Activated naive CD4-positive, alpha-beta T cell treated with anti-CD3 and anti-CD28 coated beads, Interleukin-2, amount 50 U/mL, for 16 hours (primary cell): ENCODE results near the gene CD37.
"Not testable (repeated sequence)": the region's sequence is repeated elsewhere in the genome, so short reads cannot be mapped to it uniquely, and the experiment has no call there.

Experiments
- DNase-seq: peaks from one replicate; pipeline ENCODE4 v3.0.0-alpha.2; 2020

CD37 gene, protein sequence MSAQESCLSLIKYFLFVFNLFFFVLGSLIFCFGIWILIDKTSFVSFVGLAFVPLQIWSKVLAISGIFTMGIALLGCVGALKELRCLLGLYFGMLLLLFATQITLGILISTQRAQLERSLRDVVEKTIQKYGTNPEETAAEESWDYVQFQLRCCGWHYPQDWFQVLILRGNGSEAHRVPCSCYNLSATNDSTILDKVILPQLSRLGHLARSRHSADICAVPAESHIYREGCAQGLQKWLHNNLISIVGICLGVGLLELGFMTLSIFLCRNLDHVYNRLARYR

DNA sequence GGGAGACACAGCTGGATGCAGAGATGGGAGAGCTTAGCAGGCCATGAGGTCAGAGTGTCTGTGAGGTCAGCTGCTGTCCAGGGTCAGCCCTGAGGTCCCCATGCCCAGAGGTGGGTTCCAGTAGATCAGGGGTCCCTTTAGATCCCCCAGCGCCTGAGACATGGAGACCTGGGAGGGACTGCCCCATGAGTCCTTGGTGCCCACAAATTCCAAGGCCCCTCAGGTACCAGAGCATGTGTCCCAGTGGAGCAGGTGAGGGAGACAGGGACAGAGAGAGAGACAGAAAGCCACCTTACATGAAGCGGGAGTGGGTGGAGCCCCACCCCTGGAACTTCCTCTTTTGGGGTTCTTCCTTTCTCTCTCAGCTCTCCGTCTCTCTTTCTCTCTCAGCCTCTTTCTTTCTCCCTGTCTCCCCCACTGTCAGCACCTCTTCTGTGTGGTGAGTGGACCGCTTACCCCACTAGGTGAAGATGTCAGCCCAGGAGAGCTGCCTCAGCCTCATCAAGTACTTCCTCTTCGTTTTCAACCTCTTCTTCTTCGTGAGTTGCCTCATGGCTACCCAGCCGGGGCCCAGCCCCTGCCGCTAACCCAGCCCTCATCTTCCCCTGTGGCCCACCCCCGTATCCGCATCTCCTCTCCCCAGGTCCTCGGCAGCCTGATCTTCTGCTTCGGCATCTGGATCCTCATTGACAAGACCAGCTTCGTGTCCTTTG, at the start of gene CD37:
CD37 (plus strand) TSS at position 336 of the 713 bp plus-strand sequence; CDS start at position 471, 135 bp downstream.
- DNase-seq = peak; percentile 55

GRCh38 chr19:49287141-49287770, 48.0 kb upstream of the CD37 start:
- no peak for DNase-seq

DNA sequence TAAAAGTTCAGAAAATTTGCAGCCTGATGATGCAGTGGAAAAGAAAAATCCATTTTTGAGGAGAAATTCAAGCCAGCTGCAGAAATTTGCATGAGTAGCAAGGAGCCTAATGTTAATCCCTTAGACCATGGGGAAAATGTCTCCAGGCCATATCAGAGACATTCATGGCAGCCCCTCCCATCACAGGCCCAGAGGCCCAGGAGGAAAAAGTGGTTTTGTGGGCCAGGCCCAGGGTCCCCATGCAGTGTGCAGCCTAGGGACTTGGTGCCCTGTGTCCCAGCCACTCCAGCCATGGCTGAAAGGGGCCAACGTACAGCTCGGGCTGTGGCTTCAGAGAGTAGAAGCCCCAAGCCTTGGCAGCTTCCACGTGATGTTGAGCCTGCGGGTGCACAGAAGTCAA, 47.0 kb upstream of the CD37 start:
- DNase-seq = not testable (repeated sequence)

- DNase-seq = not testable (repeated sequence)
Observed at GRCh38 chr19:49289286-49289685, 45.9 kb upstream of the CD37 start.

GRCh38 chr19:49290517-49290916, 44.7 kb upstream of the CD37 start:
- DNase-seq = no peak

DNA sequence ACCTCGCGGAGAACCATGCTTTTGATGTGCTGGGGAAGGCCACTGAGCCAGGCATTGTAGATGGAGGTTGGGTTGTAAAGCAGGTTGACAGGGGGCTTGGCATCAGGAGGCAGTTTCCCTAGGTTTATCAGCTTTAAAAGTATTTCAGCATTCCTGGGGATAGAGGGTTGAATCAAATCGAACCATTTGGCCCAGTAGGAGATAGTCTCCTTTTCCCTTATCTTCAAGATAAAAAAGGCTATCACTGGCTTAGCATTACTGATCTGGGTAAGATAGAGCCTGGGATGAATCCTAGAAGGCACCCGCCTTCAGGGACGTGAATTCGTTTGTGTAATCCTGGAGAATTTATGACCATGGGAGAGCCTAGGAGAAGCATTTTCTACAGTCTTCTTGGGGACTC, 40.8 kb upstream of the CD37 start:
- no peak for DNase-seq

- DNase-seq = no peak
Observed at GRCh38 chr19:49295208-49295880, 39.9 kb upstream of the CD37 start.

DNA sequence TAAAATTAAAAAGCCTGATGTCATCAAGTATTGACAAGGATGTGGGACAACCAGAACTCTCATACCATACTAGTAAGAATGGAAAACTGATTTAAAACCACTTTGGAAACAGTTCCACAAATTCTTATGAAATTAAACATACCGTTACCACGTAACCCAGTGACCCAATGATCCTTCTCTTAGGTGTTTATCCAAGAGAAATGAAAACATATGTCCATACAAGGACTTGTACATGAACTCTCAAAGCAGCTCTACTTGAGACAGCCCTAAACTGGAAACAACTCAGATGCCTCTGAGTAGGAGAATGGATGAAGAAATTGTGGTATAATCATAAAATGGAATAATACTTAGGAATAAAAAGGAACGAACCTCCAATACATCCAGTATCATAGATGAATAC, 37.8 kb upstream of the CD37 start:
- no peak for DNase-seq

GRCh38 chr19:49298653-49299052, 36.6 kb upstream of the CD37 start:
- not testable (repeated sequence) for DNase-seq

- DNase-seq = peak; percentile 79
Observed at GRCh38 chr19:49301165-49301865, 33.9 kb upstream of the CD37 start.

- DNase-seq = no peak
Observed at GRCh38 chr19:49301866-49302252, 33.3 kb upstream of the CD37 start.

DNA sequence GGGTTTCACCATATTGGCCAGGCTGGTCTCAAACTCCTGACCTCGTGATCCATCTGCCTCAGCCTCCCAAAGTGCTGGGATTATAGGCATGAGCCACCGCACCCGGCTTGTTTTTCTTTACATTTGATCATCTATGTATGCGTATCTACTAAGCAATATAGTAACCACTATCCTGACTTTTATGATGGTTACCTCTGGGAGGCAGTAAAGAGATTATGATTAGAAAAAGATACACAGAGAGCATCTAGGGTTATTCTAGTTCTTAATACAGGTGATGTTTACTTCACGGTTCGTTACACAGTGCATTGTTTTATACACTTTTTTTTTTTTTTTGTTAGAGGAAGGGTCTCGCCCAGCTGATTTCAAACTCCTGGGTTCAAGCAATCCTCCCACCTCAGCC, 28.5 kb upstream of the CD37 start:
- not testable (repeated sequence) for DNase-seq

DNA sequence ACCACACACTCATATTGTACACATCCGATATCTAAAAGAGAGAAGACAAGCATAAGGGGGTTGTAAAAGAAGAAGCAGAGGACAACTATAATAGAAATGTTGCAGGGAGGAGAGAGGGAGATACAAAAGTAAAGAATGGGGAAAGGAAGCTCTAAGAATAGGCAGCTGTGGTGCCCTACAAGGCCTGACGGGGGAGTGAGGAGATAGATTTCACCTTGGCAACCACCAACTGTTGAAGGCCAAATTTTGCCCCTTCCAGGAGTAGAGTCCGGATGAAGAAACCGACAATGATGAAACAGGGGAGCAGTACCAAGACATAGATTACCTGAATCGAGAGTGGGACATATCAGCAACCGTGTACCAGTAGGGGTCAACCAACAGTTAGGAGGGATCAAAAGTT, 26.1 kb upstream of the CD37 start:
- no peak for DNase-seq

- DNase-seq = no peak
Observed at GRCh38 chr19:49315111-49315510, 20.1 kb upstream of the CD37 start.

GRCh38 chr19:49316284-49316683, 18.9 kb upstream of the CD37 start:
- DNase-seq = no peak

DNA sequence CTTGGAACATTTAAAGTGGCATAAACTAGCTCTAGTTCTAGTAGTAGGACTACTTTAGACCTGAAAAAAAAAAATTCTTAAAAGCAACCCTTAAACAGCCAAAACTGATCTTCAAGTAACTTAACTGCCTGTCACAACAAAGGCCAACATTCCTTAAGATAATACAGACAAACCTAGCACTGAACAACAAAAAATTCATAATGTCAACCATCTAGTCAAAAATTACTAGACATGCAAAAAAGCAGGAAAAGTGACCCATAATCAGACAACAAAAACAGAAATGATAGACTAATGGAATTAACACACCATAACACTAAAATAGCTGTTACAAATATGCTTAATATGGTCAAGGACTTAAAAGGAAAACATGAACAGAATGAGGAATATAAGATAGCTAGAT, 16.9 kb upstream of the CD37 start:
- DNase-seq = no peak

- no peak for DNase-seq
Observed at GRCh38 chr19:49324801-49325576, 10.2 kb upstream of the CD37 start, which contains the start of gene SLC6A16. TSS of gene SLC6A16 (minus strand) at chr19:49325191. CDS start at chr19:49311347, 13,844 bp downstream.

DNA sequence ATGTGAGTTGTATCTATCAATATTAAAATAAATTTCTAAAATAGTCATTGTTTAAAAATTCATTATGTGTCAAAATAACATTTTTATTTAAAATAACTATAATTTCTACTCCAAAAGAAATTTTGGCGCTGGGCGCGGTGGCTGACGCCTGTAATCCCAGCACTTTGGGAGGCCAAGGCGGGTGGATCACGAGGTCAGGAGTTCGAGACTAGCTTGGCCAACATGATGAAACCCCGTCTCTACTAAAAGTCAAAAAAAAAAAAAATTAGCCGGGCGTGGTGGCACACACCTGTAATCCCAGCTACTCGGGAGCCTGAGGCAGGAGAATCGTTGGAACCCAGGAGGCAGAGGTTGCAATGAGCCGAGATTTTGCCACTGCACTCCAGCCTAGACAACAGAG, 9.4 kb upstream of the CD37 start:
- DNase-seq = not testable (repeated sequence)

DNA sequence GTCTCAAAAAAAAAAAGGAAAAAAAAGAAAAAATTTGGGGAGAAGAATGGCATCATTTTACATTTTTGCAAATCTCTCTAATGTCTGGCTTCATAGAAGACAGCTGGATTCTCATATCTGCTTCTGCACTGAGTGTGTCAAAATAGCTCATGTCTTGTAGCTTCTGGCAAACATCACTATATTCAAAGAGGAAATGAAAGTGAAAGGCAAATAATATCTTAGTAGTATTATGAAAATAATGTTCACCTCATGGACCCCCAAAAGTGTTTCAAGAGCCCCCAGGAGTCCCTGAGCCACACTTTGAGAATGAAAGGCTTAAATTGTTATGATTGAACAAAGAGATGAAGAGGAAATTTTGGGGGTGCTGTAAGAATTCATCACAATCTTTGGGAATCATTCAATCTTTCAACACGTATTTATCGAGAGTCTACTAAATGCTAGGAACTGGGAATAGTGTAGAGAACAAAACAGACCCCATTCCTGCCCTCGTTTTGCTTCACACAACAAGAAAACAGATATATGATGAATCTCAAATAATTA, 9.0 kb upstream of the CD37 start:
- no peak for DNase-seq

DNA sequence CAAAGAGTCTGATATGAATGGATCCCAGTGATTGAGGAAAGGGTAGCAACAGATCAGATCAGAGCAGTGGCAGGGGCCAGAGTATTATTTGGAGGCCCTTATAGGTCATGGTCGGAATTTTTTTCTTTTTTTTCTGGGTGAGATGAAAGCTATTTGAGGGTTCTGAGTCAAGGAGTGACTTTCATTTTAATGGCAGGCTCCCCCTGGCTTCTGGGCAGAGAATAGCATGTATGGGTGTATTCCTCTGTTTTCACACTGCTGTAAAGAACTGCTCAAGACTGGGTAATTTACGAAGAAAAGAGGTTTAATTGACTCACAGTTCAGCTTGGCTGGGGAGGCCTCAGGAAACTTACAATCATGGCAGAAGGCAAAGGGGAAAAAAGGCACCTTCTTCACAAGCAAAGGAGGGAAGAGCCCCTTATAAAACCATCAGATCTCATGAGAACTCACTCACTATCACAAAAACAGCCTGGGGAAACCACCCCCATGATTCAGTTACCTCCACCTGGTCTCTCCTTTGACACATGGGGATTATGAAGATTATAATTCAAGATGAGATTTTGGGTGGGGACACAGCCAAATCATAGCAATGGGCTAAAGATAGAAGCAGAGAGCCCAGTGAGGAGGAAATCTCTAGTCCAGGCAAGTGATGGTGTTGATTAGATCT, 7.2 kb upstream of the CD37 start:
- DNase-seq = peak; percentile 53

DNA sequence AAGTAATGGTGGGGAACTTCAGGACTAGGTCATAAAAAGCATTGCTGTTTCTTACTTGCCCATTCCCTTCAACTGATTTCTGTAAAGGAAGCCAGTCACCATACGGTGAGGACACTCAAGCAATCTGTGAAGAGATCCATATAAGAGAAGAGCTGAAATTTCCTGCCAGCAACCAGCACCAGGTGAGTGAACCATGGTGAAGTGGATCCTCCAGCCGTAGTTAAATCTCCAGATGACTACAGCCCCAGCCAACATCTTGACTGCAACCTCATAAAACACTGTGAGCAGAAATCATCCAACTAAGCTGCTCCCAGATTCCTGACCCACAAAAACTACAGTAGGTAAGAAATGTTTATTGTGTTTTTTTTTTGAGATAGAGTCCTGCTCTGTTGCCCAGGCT, 6.5 kb upstream of the CD37 start:
- DNase-seq = no peak
